Measurements from ENCODE around the gene SACS.

The SACS gene

DNA sequence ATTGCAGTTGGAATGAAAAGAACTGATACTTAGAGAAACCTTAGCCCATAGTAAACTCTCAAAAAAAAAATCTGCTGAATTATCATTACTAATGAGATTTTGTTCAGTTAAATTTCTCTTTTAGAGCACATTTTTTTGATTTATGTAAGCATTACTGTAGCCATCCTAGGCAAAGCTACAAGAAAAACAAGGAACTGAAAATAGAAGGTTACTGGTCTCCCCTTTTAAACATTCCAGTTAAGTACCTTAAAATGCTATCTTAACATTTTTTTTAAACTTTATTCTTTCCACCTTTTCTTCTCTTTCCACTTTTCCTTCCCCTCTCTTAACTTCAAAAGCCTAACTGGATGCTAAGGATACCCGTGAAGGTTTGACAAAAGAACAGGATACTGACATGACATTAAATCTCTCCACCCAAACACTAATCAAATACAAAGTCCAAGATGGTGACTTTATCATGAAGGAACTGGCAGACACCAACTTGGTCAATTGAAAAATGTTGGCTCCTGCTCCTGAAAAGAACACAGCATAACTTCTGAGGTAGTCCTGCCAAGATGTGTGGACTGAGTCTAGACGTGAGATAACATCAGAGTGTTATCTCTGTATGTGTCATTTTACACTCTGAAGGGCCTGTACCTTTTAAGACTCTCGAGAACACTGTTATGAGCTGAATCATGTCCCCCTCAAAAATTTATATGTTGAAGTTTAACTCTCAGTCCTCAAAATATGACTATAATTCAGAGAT is 29.5 kb upstream of the SACS start:
- DNase-seq: no peak
- Histone ChIP-seq H3K4me3 (ENCODE audit: low read depth in 1 of 2, low read length in 2 of 2) (no peak overlapping the region), H3K79me2 (ENCODE audit: insufficient read depth, low read length) (no peaks in the 10 kb centered on the region), H2AFZ (ENCODE audit: low read depth, low read length) (no peak overlapping the region), H3K27ac (ENCODE audit: low read length) (no peak overlapping the region), H3K36me3 (ENCODE audit: insufficient read depth, low read length) (no peaks in the 10 kb centered on the region), H3K4me1 (ENCODE audit: insufficient read depth, low read length) (peaks cover 17% of the 10 kb centered on the region), H3K4me2 (ENCODE audit: insufficient read depth, low read length) (no peak overlapping the region), H3K27me3 (ENCODE audit: insufficient read depth, low read length, poor library complexity) (peaks cover 22% of the 10 kb centered on the region), H4K20me1 (ENCODE audit: insufficient read depth, low read length) (no peaks in the 10 kb centered on the region), H3K9me3 (ENCODE audit: insufficient read depth, low read length, severe bottlenecking) (no peaks in the 10 kb centered on the region), H3K9ac (ENCODE audit: low read depth, low read length) (no peak overlapping the region)
- ATAC-seq (ENCODE audit: insufficient read depth, low read depth): no peak
- no peak for TF ChIP-seq EZH2 (IDR thresholded peaks at IDR 0.05; ENCODE audit: borderline replicate concordance, low read depth, low read length, severe bottlenecking)

DNA sequence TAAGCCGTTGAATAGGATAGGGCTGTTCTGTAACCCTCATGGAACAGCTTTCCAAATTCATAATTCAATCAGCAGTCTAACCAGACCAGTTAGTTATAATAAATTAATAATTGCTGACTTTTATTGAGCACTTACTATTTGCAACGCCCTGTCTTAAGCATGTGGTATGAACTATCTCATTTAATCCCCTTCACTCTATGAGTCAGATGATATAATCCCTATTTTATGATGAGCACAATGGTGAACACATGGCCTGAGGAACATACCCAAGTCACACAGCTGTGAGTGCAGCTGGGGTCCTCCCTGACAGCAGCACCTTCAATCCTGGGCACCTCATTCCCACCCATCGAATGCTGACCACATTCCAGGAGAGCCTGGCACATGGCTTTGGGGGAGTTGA is 28.0 kb upstream of the SACS start:
- no peak for ATAC-seq (ENCODE audit: insufficient read depth, low read depth)
- H3K27me3 ChIP-seq (ENCODE audit: insufficient read depth, low read length, poor library complexity): peaks cover 12% of the 10 kb centered on the region
- H4K20me1 ChIP-seq (ENCODE audit: insufficient read depth, low read length): no peaks in the 10 kb centered on the region
- no peak overlapping the region for H3K4me2 ChIP-seq (ENCODE audit: insufficient read depth, low read length)
- H3K79me2 ChIP-seq (ENCODE audit: insufficient read depth, low read length): no peaks in the 10 kb centered on the region
- H3K4me1 ChIP-seq (ENCODE audit: insufficient read depth, low read length): peaks cover 9% of the 10 kb centered on the region
- no peak overlapping the region for H3K27ac ChIP-seq (ENCODE audit: low read length)
- H3K9me3 ChIP-seq (ENCODE audit: insufficient read depth, low read length, severe bottlenecking): no peaks in the 10 kb centered on the region
- H3K36me3 ChIP-seq (ENCODE audit: insufficient read depth, low read length): no peaks in the 10 kb centered on the region
- no peak for DNase-seq
- TF ChIP-seq EZH2 (IDR thresholded peaks at IDR 0.05; ENCODE audit: borderline replicate concordance, low read depth, low read length, severe bottlenecking): no peak
- TF ChIP-seq, protein P1, sequence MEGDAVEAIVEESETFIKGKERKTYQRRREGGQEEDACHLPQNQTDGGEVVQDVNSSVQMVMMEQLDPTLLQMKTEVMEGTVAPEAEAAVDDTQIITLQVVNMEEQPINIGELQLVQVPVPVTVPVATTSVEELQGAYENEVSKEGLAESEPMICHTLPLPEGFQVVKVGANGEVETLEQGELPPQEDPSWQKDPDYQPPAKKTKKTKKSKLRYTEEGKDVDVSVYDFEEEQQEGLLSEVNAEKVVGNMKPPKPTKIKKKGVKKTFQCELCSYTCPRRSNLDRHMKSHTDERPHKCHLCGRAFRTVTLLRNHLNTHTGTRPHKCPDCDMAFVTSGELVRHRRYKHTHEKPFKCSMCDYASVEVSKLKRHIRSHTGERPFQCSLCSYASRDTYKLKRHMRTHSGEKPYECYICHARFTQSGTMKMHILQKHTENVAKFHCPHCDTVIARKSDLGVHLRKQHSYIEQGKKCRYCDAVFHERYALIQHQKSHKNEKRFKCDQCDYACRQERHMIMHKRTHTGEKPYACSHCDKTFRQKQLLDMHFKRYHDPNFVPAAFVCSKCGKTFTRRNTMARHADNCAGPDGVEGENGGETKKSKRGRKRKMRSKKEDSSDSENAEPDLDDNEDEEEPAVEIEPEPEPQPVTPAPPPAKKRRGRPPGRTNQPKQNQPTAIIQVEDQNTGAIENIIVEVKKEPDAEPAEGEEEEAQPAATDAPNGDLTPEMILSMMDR (IDR thresholded peaks at IDR 0.05; ENCODE audit: borderline replicate concordance, extremely low read depth, low read length, poor library complexity, severe bottlenecking): no peak
- no peak overlapping the region for H3K9ac ChIP-seq (ENCODE audit: low read depth, low read length)
- H2AFZ ChIP-seq (ENCODE audit: low read depth, low read length): no peak overlapping the region
- H3K4me3 ChIP-seq (ENCODE audit: low read depth in 1 of 2, low read length in 2 of 2): no peak overlapping the region

DNA sequence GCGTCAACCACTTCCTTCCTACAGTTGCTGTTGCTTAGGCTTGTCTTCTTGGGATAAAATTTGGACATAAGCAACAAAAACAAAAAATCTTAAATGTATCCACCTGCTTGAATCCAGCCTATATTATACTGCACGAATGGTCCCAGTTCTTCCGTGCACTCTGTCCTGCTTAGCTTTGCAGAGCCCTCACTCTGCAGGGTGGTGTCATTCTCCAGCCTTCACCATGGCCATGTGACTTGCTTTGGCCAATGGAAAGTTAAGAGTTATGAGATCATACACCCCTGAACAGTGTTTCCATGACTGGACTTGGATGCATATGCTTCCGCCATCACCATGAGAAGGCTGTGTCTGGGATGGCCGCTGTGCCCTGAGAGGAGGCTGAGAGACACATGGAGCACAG is 27.4 kb upstream of the SACS start:
- H2AFZ ChIP-seq (ENCODE audit: low read depth, low read length): no peak overlapping the region
- DNase-seq (no peak), ATAC-seq (ENCODE audit: insufficient read depth, low read depth) (no peak)
- H3K4me2 ChIP-seq (ENCODE audit: insufficient read depth, low read length): no peak overlapping the region
- no peaks in the 10 kb centered on the region for H3K36me3 ChIP-seq (ENCODE audit: insufficient read depth, low read length)
- peaks cover 6% of the 10 kb centered on the region for H3K27me3 ChIP-seq (ENCODE audit: insufficient read depth, low read length, poor library complexity)
- TF ChIP-seq, protein P1 (IDR thresholded peaks at IDR 0.05; ENCODE audit: borderline replicate concordance, extremely low read depth, low read length, poor library complexity, severe bottlenecking): no peak
- TF ChIP-seq EZH2 (IDR thresholded peaks at IDR 0.05; ENCODE audit: borderline replicate concordance, low read depth, low read length, severe bottlenecking): no peak
- H3K79me2 ChIP-seq (ENCODE audit: insufficient read depth, low read length): no peaks in the 10 kb centered on the region
- H3K9ac ChIP-seq (ENCODE audit: low read depth, low read length): no peak overlapping the region
- no peaks in the 10 kb centered on the region for H4K20me1 ChIP-seq (ENCODE audit: insufficient read depth, low read length)
- H3K9me3 ChIP-seq (ENCODE audit: insufficient read depth, low read length, severe bottlenecking): no peaks in the 10 kb centered on the region
- H3K27ac ChIP-seq (ENCODE audit: low read length): no peak overlapping the region
- H3K4me1 ChIP-seq (ENCODE audit: insufficient read depth, low read length): peaks cover 3% of the 10 kb centered on the region
- H3K4me3 ChIP-seq (ENCODE audit: low read depth in 1 of 2, low read length in 2 of 2): no peak overlapping the region

DNA sequence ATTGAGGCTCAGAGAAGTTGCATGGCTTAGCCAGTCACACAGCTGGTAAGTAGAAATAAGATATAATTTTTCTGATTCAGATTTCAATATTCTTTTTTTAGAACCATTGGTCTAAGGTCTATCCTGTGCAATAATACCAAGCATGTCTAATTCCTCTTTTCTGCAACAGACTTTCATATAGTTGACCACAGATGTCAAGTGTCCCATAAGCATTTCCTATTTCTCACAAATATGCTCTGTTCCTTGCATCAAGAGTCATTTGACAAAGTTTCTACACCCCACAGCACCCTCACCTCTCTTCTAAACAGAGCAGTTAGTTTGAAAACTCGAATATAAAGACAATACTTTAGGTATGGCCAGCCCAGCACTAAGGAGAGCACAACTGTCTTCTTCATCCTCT is 26.8 kb upstream of the SACS start:
- Histone ChIP-seq H3K4me2 (ENCODE audit: insufficient read depth, low read length) (no peak overlapping the region), H3K9me3 (ENCODE audit: insufficient read depth, low read length, severe bottlenecking) (no peaks in the 10 kb centered on the region), H3K4me1 (ENCODE audit: insufficient read depth, low read length) (no peaks in the 10 kb centered on the region), H3K27me3 (ENCODE audit: insufficient read depth, low read length, poor library complexity) (peaks cover 3% of the 10 kb centered on the region), H3K27ac (ENCODE audit: low read length) (no peak overlapping the region), H2AFZ (ENCODE audit: low read depth, low read length) (no peak overlapping the region), H4K20me1 (ENCODE audit: insufficient read depth, low read length) (no peaks in the 10 kb centered on the region), H3K9ac (ENCODE audit: low read depth, low read length) (no peak overlapping the region), H3K79me2 (ENCODE audit: insufficient read depth, low read length) (no peaks in the 10 kb centered on the region), H3K4me3 (ENCODE audit: low read depth in 1 of 2, low read length in 2 of 2) (no peak overlapping the region), H3K36me3 (ENCODE audit: insufficient read depth, low read length) (no peaks in the 10 kb centered on the region)
- TF ChIP-seq, protein P1 (IDR thresholded peaks at IDR 0.05; ENCODE audit: borderline replicate concordance, extremely low read depth, low read length, poor library complexity, severe bottlenecking): no peak
- TF ChIP-seq EZH2 (IDR thresholded peaks at IDR 0.05; ENCODE audit: borderline replicate concordance, low read depth, low read length, severe bottlenecking): no peak
- ATAC-seq (ENCODE audit: insufficient read depth, low read depth) (no peak), DNase-seq (no peak)
